ENCODE measurements around the gene SNX8.
A peak's percentile ranks its signal among the peaks of the same experiment; 100 is the strongest.

Gene SNX8

DNA sequence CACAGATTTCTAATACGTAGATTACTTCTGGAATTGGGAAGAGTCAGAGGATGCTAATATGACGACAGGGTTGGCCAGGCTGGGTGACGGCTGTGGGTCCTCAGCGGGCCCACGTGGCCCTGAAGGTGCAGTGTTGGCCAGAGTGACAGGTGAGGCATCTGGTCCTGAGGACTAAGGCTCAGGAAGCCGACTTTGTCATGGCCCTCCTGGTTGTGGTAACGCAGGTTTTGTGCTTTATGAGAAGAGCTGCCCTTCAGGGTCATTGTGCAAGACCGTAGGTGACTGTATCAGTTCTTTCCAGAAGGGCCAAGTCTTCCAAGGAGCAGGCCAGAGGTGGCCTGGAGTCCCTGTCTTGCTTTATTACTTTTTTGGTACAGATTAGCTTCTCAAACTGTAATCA is 42.9 kb upstream of the SNX8 start:
- Histone ChIP-seq H3K79me2 (ENCODE audit: insufficient read depth, low read length) (peaks cover 82% of the 10 kb centered on the region), H2AFZ (ENCODE audit: low read depth, low read length) (no peak overlapping the region), H4K20me1 (ENCODE audit: insufficient read depth, low read length) (peaks cover 63% of the 10 kb centered on the region), H3K27ac (ENCODE audit: low read length) (no peak overlapping the region), H3K27me3 (ENCODE audit: insufficient read depth, low read length, poor library complexity) (no peaks in the 10 kb centered on the region), H3K36me3 (ENCODE audit: insufficient read depth, low read length) (peaks cover 66% of the 10 kb centered on the region), H3K4me2 (ENCODE audit: insufficient read depth, low read length) (peak overlapping the region; percentile 81), H3K4me1 (ENCODE audit: insufficient read depth, low read length) (peaks cover 44% of the 10 kb centered on the region), H3K9me3 (ENCODE audit: insufficient read depth, low read length, severe bottlenecking) (no peaks in the 10 kb centered on the region), H3K4me3 (ENCODE audit: low read depth in 1 of 2, low read length in 2 of 2) (peak overlapping the region in 1 of 2 experiments; percentile 93; a peak in 1 of 4 replicates), H3K9ac (ENCODE audit: low read depth, low read length) (peak overlapping the region; percentile 77; the same call in 1 of the 2 replicates)
- no peak for ATAC-seq (ENCODE audit: insufficient read depth, low read depth)
- DNase-seq: no peak
- TF ChIP-seq, protein P1, sequence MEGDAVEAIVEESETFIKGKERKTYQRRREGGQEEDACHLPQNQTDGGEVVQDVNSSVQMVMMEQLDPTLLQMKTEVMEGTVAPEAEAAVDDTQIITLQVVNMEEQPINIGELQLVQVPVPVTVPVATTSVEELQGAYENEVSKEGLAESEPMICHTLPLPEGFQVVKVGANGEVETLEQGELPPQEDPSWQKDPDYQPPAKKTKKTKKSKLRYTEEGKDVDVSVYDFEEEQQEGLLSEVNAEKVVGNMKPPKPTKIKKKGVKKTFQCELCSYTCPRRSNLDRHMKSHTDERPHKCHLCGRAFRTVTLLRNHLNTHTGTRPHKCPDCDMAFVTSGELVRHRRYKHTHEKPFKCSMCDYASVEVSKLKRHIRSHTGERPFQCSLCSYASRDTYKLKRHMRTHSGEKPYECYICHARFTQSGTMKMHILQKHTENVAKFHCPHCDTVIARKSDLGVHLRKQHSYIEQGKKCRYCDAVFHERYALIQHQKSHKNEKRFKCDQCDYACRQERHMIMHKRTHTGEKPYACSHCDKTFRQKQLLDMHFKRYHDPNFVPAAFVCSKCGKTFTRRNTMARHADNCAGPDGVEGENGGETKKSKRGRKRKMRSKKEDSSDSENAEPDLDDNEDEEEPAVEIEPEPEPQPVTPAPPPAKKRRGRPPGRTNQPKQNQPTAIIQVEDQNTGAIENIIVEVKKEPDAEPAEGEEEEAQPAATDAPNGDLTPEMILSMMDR (IDR thresholded peaks at IDR 0.05; ENCODE audit: borderline replicate concordance, extremely low read depth, low read length, poor library complexity, severe bottlenecking): no peak
- TF ChIP-seq EZH2 (IDR thresholded peaks at IDR 0.05; ENCODE audit: borderline replicate concordance, low read depth, low read length, severe bottlenecking): no peak

DNA sequence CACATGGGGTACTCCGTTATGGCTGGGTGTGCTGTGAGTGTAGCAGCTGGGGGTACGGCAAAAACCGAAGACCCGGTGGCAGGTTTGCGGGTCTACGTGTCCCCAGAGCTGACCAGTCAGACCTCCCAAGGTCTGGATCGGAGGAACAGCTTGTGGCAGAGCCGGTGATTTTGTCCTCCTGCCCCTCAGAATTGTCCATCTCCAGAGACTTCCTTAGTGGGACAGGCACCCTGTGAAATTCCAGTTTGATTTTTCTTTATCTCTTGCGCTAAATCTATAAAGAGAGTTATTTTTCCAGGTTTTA is 41.4 kb upstream of the SNX8 start:
- no peaks in the 10 kb centered on the region for H3K9me3 ChIP-seq (ENCODE audit: insufficient read depth, low read length, severe bottlenecking)
- peaks cover 44% of the 10 kb centered on the region for H3K4me1 ChIP-seq (ENCODE audit: insufficient read depth, low read length)
- H3K27me3 ChIP-seq (ENCODE audit: insufficient read depth, low read length, poor library complexity): no peaks in the 10 kb centered on the region
- peak overlapping the region; percentile 77 for H3K9ac ChIP-seq (ENCODE audit: low read depth, low read length)
- TF ChIP-seq EZH2 (IDR thresholded peaks at IDR 0.05; ENCODE audit: borderline replicate concordance, low read depth, low read length, severe bottlenecking): no peak
- TF ChIP-seq, protein P1 (IDR thresholded peaks at IDR 0.05; ENCODE audit: borderline replicate concordance, extremely low read depth, low read length, poor library complexity, severe bottlenecking): no peak
- peaks cover 57% of the 10 kb centered on the region for H4K20me1 ChIP-seq (ENCODE audit: insufficient read depth, low read length)
- peaks cover 75% of the 10 kb centered on the region for H3K79me2 ChIP-seq (ENCODE audit: insufficient read depth, low read length)
- peaks cover 55% of the 10 kb centered on the region for H3K36me3 ChIP-seq (ENCODE audit: insufficient read depth, low read length)
- no peak overlapping the region for H2AFZ ChIP-seq (ENCODE audit: low read depth, low read length)
- H3K4me3 ChIP-seq (ENCODE audit: low read depth in 1 of 2, low read length in 2 of 2): peak overlapping the region; percentile 93 to 98
- no peak for ATAC-seq (ENCODE audit: insufficient read depth, low read depth)
- peak overlapping the region; percentile 97 for H3K27ac ChIP-seq (ENCODE audit: low read length)
- peak overlapping the region; percentile 81 for H3K4me2 ChIP-seq (ENCODE audit: insufficient read depth, low read length)
- DNase-seq: no peak

DNA sequence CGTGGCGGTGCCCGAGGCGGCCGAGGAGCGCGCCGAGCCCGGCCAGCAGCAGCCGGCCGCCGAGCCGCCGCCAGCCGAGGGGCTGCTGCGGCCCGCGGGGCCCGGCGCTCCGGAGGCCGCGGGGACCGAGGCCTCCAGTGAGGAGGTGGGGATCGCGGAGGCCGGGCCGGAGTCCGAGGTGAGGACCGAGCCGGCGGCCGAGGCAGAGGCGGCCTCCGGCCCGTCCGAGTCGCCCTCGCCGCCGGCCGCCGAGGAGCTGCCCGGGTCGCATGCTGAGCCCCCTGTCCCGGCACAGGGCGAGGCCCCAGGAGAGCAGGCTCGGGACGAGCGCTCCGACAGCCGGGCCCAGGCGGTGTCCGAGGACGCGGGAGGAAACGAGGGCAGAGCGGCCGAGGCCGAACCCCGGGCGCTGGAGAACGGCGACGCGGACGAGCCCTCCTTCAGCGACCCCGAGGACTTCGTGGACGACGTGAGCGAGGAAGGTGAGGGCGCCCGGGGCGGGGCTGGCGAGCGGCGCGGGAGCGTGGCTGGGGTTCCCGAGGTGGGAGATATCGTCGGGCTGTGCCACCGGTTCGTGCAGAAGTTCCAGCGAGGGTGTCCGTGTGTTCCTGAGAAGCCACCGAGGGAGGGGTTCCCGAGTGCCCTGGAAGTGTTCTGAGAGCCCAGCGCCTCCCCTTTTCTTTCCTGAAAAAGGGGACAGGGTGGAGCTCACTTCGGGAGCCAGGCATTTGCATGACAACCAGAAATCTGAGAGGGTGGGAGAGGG is 40.9 kb upstream of the SNX8 start:
- Histone ChIP-seq H3K79me2 (ENCODE audit: insufficient read depth, low read length) (peaks cover 70% of the 10 kb centered on the region), H3K27ac (ENCODE audit: low read length) (peak overlapping the region; percentile 97), H2AFZ (ENCODE audit: low read depth, low read length) (peak overlapping the region; percentile 93; the same call in 1 of the 2 replicates), H3K4me1 (ENCODE audit: insufficient read depth, low read length) (peaks cover 44% of the 10 kb centered on the region), H4K20me1 (ENCODE audit: insufficient read depth, low read length) (peaks cover 52% of the 10 kb centered on the region), H3K4me3 (ENCODE audit: low read depth in 1 of 2, low read length in 2 of 2) (peak overlapping the region; percentile 93 to 98), H3K36me3 (ENCODE audit: insufficient read depth, low read length) (peaks cover 50% of the 10 kb centered on the region), H3K4me2 (ENCODE audit: insufficient read depth, low read length) (peak overlapping the region; percentile 81), H3K9me3 (ENCODE audit: insufficient read depth, low read length, severe bottlenecking) (no peaks in the 10 kb centered on the region), H3K27me3 (ENCODE audit: insufficient read depth, low read length, poor library complexity) (no peaks in the 10 kb centered on the region), H3K9ac (ENCODE audit: low read depth, low read length) (peak overlapping the region; percentile 77)
- DNase-seq (peak; percentile 30), ATAC-seq (ENCODE audit: insufficient read depth, low read depth) (no peak)
- TF ChIP-seq, protein P1 (IDR thresholded peaks at IDR 0.05; ENCODE audit: borderline replicate concordance, extremely low read depth, low read length, poor library complexity, severe bottlenecking): no peak
- TF ChIP-seq EZH2 (IDR thresholded peaks at IDR 0.05; ENCODE audit: borderline replicate concordance, low read depth, low read length, severe bottlenecking): no peak
